ENCODE results near the gene SLC25A6.
"Not testable (repeated sequence)": the region's sequence is repeated elsewhere in the genome, so short reads cannot be mapped to it uniquely, and the experiment has no call there.

The SLC25A6 gene

DNA sequence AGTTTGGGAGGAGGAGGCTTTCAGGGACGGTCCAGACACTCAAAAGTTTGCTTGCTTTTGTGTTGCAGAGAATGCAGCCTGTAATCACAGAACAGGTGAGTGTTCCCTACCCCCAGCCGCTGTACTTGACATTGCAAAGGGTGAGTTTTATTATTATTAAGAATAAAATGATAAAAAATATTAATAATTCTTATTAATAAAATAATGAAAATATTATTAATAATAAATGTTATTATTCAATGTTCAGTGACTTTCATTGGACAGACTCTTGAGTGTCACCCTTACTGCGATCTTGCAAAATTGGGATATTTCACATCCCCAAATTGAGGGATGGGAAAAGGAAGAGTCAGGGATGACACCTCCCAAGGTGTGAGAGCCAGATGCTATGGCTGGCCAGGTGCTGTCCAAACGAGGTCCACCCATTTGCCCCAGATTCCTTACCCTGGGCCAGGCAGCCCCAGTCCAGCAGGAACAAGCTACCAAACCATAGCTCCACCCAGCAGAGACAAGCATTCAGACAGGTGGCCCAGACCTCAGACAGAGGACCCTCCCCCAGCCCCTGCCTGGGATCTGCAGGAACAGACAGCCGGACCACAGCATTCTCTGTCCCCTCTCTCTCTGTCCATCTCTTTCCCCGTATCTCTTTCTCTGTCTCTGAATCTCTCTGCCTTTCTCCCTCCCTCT, 33.0 kb downstream of the SLC25A6 start:
- H3K36me3 ChIP-seq (ENCODE audit: insufficient read depth, low read length): peaks cover 21% of the 10 kb centered on the region
- H3K4me1 ChIP-seq (ENCODE audit: insufficient read depth, low read length): no peaks in the 10 kb centered on the region
- no peaks in the 10 kb centered on the region for H3K27me3 ChIP-seq (ENCODE audit: control insufficient read depth in 1 of 2, insufficient read depth in 2 of 2, low read length in 2 of 2)
- no peak overlapping the region for H3K9ac ChIP-seq (ENCODE audit: low read length)
- H3K4me3 ChIP-seq (ENCODE audit: low read depth in 1 of 2, low read length in 2 of 2): no peak overlapping the region
- H3K27ac ChIP-seq (ENCODE audit: low read depth, low read length): no peak overlapping the region
- no peaks in the 10 kb centered on the region for H3K9me3 ChIP-seq (ENCODE audit: low read length)

DNA sequence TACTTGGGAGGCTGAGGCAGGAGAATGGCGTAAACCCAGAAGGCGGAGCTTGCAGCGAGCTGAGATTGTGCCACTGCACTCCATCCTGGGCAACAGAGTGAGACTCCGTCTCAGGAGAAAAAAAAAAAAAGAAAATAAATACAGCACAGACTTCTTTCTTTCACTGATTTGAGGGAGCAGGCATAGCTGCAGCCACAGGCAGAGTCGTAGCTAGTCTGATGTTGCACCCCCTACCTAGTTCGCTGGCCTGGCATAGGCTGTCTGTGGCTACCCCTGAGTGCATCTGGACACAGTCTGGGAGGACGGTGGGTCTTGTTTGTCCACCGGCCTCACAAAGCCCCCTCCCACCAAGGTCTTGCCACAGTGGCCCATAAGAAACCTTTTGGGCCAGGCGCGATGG, 33.9 kb downstream of the SLC25A6 start:
- no peak overlapping the region for H3K9ac ChIP-seq (ENCODE audit: low read length)
- H3K4me1 ChIP-seq (ENCODE audit: insufficient read depth, low read length): no peaks in the 10 kb centered on the region
- H3K9me3 ChIP-seq (ENCODE audit: low read length): no peaks in the 10 kb centered on the region
- H3K4me3 ChIP-seq (ENCODE audit: low read depth in 1 of 2, low read length in 2 of 2): no peak overlapping the region
- peaks cover 21% of the 10 kb centered on the region for H3K36me3 ChIP-seq (ENCODE audit: insufficient read depth, low read length)
- no peak overlapping the region for H3K27ac ChIP-seq (ENCODE audit: low read depth, low read length)
- no peaks in the 10 kb centered on the region for H3K27me3 ChIP-seq (ENCODE audit: control insufficient read depth in 1 of 2, insufficient read depth in 2 of 2, low read length in 2 of 2)

DNA sequence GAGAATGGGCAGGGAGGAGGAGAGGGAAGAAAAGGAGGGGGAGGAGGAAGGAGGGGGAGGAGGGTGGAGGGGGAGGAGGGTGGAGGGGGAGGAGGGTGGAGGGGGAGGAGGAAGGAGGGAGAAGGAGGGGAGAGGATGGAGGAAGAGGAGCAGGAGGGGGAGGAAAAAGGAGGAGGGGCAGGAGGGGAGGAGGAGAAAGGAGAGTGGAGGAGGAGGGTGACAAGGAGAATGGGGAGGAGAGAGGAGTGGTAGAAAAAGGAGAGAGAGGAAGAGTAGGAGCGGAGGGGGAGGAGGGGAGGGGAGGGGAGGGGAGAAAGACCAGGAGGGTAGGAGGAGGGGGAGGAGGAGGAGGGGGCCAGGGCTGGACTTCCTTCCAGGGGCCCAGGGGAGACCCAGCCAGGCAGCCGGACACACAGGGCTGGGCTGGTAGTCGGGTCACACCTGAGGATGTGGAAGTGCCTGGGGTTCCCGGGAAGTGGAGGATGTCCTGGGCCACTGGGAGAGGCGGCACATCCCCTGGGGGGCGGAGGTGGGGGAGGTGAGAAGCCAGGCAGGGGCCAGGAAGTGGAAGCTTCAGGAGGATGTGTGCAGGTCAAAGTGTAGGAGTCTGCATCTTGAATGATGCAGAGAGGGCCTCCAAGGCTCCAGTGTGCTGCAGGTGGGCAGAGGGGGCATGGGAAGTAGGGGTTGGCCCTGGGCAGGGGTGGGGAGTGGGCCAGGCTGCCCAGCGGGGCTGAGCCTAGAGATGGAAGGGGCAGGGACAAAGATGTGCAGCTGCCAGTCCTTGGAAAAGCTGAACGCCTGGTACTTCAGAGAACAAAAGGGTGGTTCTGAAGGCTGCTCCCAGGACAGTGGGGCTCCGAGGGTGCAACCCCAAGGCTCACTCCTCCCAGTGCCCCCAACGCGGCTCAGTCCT, 36.5 kb downstream of the SLC25A6 start:
- H3K4me3 ChIP-seq (ENCODE audit: low read depth in 1 of 2, low read length in 2 of 2): no peak overlapping the region
- H3K36me3 ChIP-seq (ENCODE audit: insufficient read depth, low read length): peaks cover 4% of the 10 kb centered on the region
- H3K27ac ChIP-seq (ENCODE audit: low read depth, low read length): no peak overlapping the region
- no peaks in the 10 kb centered on the region for H3K27me3 ChIP-seq (ENCODE audit: control insufficient read depth in 1 of 2, insufficient read depth in 2 of 2, low read length in 2 of 2)
- no peak overlapping the region for H3K9ac ChIP-seq (ENCODE audit: low read length)
- H3K9me3 ChIP-seq (ENCODE audit: low read length): no peaks in the 10 kb centered on the region
- no peaks in the 10 kb centered on the region for H3K4me1 ChIP-seq (ENCODE audit: insufficient read depth, low read length)

DNA sequence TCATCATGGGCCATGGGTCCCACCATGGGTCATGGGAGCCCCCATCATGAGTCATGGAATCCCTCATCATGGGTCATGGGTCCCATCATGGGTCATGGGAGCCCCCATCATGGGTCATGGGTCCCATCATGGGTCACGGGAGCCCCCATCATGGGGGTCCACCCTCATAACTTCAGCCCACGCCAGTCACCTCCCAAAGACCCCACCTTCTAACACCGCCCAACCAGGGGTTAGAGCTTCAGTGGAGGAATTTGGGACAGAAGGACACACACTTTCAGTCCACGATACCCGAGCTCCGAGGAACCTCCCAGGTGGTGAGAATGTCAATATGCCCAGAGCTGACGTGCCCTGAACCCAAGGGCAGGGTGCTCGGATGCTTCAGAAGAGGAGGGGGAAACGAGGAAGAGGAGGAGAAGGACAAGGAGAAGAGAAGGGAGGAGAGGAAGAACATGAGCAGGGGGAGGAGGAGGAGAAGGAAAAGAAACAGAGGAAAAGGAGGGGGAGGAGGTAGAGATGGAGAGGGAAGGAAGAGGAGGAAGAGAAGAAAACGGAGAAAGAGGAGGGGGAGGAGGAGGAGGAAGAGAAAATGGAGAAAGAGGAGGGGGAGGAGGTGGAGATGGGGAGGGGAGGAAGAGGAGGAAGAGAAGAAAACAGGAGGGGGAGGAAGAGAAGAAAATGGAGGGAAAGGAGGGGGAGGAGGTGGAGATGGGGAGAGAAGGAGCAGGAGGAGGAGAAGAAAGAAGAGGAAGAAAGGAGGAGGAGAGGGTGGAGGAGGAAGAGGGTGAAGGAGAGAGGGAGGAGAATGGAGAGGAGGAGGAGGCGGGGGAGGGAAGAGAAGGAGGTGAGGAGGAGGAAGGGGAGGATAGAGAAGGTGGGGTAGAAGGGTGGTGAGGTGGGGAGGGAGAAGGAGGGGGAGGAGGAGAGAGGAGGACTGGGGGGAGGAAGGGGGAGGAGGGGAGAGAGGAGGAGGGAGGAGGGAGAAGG, 37.6 kb downstream of the SLC25A6 start:
- no peaks in the 10 kb centered on the region for H3K27me3 ChIP-seq (ENCODE audit: control insufficient read depth in 1 of 2, insufficient read depth in 2 of 2, low read length in 2 of 2)
- H3K4me1 ChIP-seq (ENCODE audit: insufficient read depth, low read length): no peaks in the 10 kb centered on the region
- no peaks in the 10 kb centered on the region for H3K9me3 ChIP-seq (ENCODE audit: low read length)
- H3K36me3 ChIP-seq (ENCODE audit: insufficient read depth, low read length): peaks cover 4% of the 10 kb centered on the region
- no peak overlapping the region for H3K27ac ChIP-seq (ENCODE audit: low read depth, low read length)
- no peak overlapping the region for H3K4me3 ChIP-seq (ENCODE audit: low read depth in 1 of 2, low read length in 2 of 2)
- no peak overlapping the region for H3K9ac ChIP-seq (ENCODE audit: low read length)

DNA sequence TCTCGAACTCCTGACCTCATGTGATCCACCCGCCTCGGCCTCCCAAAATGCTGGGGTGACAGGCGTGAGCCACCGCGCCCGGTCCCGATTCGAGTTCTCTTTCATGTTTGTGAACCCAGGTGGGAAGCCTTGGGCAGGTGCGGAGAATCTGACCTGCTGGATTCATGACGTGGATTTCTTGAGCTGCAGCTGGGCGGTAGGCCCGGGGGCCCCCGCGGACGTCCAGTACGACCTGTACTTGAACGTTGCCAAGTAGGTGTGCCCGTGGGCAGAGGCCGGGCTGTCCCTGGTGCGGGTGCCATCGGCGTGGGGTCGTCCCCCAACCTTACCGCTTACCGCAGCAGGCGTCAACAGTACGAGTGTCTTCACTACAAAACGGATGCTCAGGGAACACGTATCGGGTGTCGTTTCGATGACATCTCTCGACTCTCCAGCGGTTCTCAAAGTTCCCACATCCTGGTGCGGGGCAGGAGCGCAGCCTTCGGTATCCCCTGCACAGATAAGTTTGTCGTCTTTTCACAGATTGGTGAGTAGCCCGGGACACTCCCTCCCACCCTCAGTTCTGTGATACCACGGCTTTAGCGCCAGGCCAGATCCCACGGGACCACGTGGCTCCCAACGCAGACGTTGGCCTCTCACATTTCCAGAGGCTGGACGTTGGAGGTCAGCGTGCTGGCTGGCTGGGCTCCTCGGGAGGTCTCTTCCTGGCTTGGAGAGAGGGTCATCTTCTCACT, 39.8 kb downstream of the SLC25A6 start:
- no peak overlapping the region for H3K27ac ChIP-seq (ENCODE audit: low read depth, low read length)
- H3K9ac ChIP-seq (ENCODE audit: low read length): no peak overlapping the region
- no peaks in the 10 kb centered on the region for H3K9me3 ChIP-seq (ENCODE audit: low read length)
- no peak overlapping the region for H3K4me3 ChIP-seq (ENCODE audit: low read depth in 1 of 2, low read length in 2 of 2)
- no peaks in the 10 kb centered on the region for H3K27me3 ChIP-seq (ENCODE audit: control insufficient read depth in 1 of 2, insufficient read depth in 2 of 2, low read length in 2 of 2)
- no peaks in the 10 kb centered on the region for H3K36me3 ChIP-seq (ENCODE audit: insufficient read depth, low read length)
- H3K4me1 ChIP-seq (ENCODE audit: insufficient read depth, low read length): no peaks in the 10 kb centered on the region

DNA sequence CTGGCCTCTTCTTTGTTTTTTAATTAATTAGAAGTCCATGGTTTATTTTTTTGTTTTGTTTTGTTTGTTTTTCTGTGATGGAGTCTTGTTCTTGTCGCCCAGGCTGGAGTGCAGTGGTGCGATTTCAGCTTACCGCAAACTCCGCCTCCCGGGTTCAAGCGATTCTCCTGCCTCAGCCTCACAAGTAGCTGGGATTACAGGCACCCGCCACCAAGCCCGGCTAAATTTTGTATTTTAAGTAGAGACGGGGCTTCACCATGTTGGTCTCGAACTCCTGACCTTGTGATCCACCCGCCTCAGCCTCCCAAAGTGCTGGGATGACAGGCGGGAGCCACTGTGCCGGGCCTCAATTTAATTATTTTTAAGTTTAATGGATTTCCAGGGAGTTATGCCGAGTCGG, 42.3 kb downstream of the SLC25A6 start:
- not testable (repeated sequence) for H3K9ac ChIP-seq (ENCODE audit: low read length); H3K4me3 ChIP-seq (ENCODE audit: low read depth in 1 of 2, low read length in 2 of 2); H3K27ac ChIP-seq (ENCODE audit: low read depth, low read length); H3K4me1 ChIP-seq (ENCODE audit: insufficient read depth, low read length); H3K36me3 ChIP-seq (ENCODE audit: insufficient read depth, low read length); H3K9me3 ChIP-seq (ENCODE audit: low read length); H3K27me3 ChIP-seq (ENCODE audit: control insufficient read depth in 1 of 2, insufficient read depth in 2 of 2, low read length in 2 of 2)

DNA sequence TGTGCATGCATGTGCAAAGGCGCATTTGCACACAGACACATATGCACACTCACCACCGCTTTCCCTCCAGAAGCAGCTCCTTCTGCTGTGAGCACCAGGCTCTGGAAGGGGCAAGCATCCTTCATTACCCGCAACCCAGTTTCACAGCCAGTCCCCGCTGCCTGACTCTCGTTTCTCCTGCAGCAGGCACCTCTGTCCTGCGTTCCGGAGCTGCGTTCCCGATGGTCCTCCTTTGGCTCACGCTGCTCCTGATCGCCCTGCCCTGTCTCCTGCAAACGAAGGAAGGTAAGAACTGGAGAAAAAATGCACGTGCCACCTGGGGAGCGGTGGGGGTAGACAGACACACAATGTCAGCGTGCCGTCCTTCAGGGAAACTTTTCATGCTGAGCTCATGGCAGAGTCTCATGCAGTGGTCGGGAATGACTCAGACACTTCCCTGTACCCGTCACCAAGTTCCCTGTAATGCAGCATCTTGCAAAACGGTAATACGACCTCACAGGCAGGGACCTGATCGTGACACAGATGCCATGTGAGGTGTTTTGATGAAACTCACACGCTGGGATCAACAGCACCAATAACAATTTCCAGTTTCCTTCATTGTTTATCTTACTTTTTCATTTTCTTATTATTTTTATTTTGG, 50.2 kb downstream of the SLC25A6 start:
- no peaks in the 10 kb centered on the region for H3K27me3 ChIP-seq (ENCODE audit: control insufficient read depth in 1 of 2, insufficient read depth in 2 of 2, low read length in 2 of 2)
- H3K4me3 ChIP-seq (ENCODE audit: low read depth in 1 of 2, low read length in 2 of 2): no peak overlapping the region
- no peaks in the 10 kb centered on the region for H3K4me1 ChIP-seq (ENCODE audit: insufficient read depth, low read length)
- H3K9me3 ChIP-seq (ENCODE audit: low read length): no peaks in the 10 kb centered on the region
- no peaks in the 10 kb centered on the region for H3K36me3 ChIP-seq (ENCODE audit: insufficient read depth, low read length)
- H3K9ac ChIP-seq (ENCODE audit: low read length): no peak overlapping the region
- no peak overlapping the region for H3K27ac ChIP-seq (ENCODE audit: low read depth, low read length)

DNA sequence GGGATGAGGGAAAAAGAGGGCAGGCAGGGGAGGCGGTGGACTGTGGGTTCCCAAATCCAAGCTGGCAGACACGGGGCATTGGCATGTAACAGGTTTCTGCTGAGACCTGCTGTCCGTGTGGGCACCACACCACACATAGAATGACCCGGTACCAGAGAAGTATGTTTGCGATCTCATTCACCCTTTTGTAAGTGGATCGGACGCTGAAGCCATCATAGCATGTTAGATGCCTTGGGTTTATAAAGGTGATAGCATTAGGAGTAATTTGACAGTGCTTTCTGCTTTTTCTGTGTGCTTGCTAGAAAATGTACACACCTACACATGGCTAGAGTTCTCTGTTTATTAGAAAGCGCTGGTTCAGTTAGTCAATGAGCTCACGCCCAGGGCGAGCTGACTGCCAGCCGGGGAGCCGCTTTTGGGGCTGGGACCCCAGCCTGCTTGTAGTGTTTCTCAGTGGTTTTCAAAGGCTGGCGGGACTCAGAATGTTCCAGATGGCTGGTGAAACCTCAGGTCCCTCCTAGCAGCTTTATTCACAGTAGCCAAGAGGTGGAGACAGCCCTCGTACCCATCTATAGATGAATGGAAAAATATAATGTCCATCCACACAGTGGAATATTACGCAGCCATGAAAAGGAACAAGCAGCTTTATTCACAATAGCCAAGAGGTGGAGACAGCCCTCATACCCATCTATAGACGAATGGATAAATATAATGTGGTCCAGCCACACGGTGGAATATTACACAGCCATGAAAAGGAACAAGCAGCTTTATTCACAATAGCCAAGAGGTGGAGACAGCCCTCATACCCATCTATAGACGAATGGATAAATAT, 54.7 kb downstream of the SLC25A6 start:
- H3K9ac ChIP-seq (ENCODE audit: low read length): peak overlapping the region; percentile 50

DNA sequence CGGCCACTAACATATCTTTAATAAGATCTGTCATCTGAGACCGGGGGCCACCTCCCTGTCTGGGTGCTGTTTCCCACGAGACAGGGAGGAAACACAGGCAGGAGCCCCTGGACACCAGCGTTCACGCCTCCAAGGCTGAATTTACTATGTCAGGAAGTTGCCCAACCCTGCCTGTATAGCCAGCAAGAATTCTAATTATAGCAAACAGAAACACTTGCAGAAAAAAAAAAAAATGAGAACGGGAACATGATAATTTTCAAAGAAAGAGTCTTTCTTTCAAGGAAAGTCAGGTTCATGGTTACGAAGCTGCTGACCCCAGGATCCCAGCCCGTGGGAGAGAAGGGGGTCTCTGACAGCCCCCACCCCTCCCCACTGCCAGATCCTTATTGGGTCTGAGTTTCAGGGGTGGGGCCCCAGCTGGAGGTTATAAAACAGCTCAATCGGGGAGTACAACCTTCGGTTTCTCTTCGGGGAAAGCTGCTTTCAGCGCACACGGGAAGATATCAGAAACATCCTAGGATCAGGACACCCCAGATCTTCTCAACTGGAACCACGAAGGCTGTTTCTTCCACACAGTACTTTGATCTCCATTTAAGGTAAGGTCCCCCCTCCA, 55.5 kb downstream of the SLC25A6 start, which contains the start of gene IL3RA:
IL3RA (plus strand) TSS at position 455 of the 613 bp plus-strand sequence. CDS start 4,981 bp downstream, outside the sequence.
- Histone ChIP-seq H3K4me1 (ENCODE audit: insufficient read depth, low read length) (no peaks in the 10 kb centered on the region), H3K27me3 (ENCODE audit: control insufficient read depth in 1 of 2, insufficient read depth in 2 of 2, low read length in 2 of 2) (no peaks in the 10 kb centered on the region), H3K27ac (ENCODE audit: low read depth, low read length) (peak within 1 kb of the TSS; percentile 35), H3K4me3 (ENCODE audit: low read depth in 1 of 2, low read length in 2 of 2) (peak within 1 kb of the TSS; percentile 59 to 69), H3K9me3 (ENCODE audit: low read length) (no peaks in the 10 kb centered on the region), H3K9ac (ENCODE audit: low read length) (peak within 1 kb of the TSS; percentile 50), H3K36me3 (ENCODE audit: insufficient read depth, low read length) (no peaks in the 10 kb centered on the region)

More for the DNA sequence above, 54.7 kb downstream of the SLC25A6 start:
- Histone ChIP-seq H3K4me3 (ENCODE audit: low read depth in 1 of 2, low read length in 2 of 2) (peak overlapping the region; percentile 59 to 69), H3K4me1 (ENCODE audit: insufficient read depth, low read length) (no peaks in the 10 kb centered on the region), H3K9me3 (ENCODE audit: low read length) (no peaks in the 10 kb centered on the region), H3K27me3 (ENCODE audit: control insufficient read depth in 1 of 2, insufficient read depth in 2 of 2, low read length in 2 of 2) (no peaks in the 10 kb centered on the region), H3K36me3 (ENCODE audit: insufficient read depth, low read length) (no peaks in the 10 kb centered on the region), H3K27ac (ENCODE audit: low read depth, low read length) (peak overlapping the region; percentile 35)

All from muscle layer of colon (tissue), 2 donors.